HG03103 (cell line): ENCODE data around the gene ATP6V1G1.
"Not testable (repeated sequence)": the region's sequence is repeated elsewhere in the genome, so short reads cannot be mapped to it uniquely, and the experiment has no call there.

Experiments
- ATAC-seq: cut with Tn5 transposase; IDR thresholded peaks from one replicate; pipeline ENCODE4 v1.9.1; 2021; ENCODE audit warnings: low read depth; ENCODE audit not compliant: unreplicated experiment

The ATP6V1G1 gene

DNA sequence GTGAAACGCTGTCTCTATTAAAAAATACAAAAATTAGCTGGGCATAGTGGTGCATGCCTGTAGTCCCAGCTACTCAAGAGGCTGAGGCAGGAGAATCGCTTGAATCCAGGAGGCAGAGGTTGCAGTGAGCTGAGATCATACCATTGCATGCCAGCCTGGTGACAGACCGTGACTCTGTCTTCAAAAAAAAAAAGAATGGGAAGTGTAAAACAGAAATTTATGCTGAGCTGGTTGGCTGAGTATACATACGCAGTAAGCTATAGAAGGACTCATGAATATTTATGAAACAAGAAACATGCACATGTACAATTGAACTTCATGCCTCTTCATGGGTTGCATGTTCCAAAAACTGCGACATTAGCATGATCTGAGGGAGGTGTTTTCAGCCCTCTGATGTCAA, 10.8 kb upstream of the ATP6V1G1 start:
- ATAC-seq = not testable (repeated sequence)

DNA sequence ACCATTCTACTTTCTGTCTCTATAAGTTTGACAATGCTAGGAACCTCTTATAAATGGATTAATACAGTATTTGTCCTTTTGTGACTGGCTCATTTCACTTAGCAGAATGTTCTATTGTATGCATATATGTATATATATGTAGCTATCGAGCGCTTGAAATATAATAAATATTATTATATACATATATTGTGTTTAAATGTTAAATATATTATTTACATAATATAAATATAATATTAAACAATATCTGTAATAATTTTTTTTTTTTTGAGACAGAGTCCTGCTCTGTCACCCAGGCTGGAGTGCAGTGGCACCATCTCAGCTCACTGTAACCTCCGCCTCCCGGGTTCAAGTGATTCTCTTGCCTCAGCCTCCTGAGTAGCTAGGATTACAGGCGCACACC, 9.4 kb upstream of the ATP6V1G1 start:
- ATAC-seq = not testable (repeated sequence)

DNA sequence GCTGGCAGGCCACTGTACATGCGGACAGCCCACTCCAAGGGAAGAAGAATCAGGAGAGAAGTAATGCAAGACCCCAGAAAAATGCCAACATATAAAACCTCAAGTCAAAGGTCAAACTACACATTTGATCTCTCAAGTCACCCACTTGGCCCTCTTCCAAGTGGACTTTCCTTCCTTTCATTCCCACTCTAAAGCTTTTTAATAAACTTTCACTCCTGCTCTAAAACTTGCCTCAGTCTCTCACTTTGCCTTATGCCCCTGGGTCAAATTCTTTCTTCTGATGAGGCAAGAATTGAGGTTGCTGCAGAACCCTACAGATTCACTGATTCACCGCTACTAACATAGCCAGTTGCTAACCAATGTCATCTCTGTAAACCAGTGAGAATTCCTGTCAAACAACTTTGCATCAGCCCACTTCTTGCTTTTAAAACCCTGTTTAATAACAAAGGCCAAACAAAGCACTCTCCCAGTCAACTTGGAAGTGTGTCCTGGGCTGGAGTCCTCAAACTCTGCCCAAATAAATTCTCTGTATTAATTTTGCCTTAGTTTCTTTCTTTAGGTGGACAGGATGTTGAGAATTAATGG, 6.9 kb upstream of the ATP6V1G1 start:
- ATAC-seq = no peak

DNA sequence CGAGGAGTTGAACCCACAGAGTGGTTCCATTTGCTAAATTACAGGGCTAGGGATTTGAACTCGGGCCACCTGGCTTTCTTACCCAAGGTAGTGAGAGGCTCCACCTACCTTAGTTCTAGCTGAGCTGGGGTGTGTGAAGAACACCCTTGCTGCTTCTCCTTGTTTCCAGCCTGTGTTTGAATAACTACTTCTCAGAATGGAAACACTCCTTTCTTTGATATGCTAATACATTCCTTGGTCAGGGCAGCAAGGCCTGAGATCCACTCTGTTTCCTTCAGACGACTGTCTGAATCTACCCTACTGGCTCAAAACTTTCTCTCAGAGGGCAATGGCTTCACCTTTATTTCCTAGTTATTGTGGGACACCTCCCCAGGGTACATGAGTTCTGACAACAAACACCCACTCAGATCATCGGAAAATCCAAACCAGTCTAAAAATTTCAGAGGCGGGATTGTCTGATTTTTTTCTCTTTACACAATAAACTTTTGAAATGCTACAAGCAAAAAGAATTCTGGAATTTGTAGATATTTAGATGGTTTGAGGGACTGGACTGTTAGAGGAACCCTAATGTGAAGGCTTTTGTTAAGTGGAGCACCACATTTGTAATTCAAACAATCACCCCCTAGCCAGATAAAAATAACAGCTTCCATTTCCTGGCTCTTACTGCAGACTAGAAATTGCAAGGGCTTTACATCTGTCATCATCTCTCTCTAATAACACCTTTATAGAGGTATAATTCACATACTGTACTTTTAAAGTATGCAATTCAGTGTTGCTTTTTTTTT, 4.0 kb upstream of the ATP6V1G1 start:
- ATAC-seq = no peak

DNA sequence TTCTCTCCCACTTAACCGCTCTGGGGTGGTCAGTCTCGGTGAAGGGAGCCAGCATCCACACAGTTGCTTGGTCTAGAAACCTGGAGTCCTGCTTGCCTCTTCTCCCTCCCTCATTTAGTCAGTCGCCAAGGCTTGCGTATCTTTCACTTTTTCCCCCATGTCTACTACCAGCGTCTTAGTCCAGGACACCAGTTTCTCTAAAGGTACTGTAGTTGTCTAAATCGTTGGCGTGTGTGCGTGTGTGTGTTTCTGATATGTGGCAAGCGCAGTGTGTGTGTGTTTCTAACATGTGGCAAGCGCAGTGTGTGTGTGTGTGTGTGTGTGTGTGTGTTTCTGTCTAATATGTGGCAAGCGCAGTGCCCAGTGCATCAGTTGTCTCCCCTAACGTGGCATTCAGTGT, 641 bp downstream of the ATP6V1G1 start:
- ATAC-seq = no peak

DNA sequence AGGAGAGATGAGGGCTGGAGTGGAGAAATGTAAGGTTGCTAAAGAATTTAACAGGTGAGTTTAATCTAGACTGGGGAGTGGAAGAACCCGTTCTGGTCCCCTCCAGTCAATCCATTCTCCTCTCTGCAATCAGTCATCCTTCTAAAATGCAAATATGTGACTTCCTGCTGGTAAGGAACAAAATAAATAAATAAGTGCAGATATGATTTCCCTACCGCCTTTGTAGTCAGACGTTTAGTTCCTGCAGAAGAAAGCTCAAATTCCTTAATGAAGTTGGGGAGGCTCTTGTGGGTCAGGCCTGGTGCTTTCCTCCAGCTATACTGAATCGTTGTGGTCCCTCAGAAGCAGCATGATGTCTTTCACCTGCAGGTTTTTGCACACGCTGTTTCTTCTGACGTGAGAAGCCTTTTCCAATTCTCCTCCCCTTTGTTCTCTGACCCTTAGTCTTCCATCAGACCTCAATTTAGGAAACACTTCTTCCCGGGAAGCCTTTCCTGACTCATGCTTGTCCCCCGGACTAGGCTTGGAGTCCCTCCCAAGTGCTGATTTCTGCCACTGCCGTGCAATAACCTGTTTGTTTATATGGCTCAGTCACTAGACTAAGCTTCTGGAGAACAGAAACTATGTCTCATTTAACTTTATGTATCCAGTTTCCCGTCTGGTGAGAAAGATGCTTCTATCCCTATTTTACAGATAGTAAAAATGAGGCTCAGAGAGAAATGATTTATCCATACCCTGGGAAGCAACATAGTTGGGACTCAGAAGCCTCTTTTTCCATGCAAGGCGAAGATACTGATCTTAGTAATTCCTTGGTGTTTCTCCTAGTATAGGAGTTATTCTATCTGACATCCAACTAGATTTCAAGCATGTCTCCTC, 1.3 kb downstream of the ATP6V1G1 start:
- no peak for ATAC-seq

DNA sequence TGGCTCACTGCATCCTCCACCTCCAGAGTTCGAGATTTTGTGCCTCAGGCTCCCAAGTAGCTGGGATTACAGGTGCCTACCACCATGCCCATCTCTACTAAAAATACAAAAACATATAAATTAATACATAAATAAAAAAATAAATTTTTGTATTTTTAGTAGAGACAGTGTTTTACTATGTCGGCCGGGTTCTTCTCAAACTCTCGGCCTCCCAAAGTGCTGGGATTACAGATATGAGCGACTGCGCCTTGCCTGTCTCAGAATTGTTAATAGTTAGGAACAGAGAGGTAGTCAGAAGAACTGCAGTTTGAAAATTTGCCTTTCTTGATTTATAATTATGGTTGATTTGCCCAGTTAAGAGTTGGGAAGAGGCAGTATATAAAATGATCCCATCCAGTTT, 2.8 kb downstream of the ATP6V1G1 start:
- no peak for ATAC-seq

DNA sequence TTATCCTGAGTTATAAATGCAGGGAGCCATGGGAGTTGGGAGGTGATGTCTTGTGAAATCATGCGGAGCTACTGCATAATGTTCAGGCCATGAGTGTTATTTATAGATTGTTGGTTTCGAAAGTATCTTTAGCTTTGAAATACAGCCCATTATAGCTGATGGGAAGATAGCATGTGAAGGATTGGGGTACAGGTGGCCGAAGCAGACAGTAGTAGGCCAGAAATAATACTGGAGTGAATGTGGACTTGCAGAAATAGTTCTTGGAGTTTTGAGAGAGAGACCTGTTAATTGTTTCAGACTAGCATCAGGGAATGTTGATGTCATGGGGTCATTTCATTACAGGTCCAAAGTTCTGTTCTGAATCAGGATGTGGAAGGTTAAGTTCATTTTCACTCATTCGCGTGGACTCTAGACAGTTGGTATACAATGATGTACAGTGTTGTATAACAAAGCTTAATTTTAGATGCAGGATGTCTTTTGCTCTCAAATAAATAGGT, 3.8 kb downstream of the ATP6V1G1 start:
- no peak for ATAC-seq

DNA sequence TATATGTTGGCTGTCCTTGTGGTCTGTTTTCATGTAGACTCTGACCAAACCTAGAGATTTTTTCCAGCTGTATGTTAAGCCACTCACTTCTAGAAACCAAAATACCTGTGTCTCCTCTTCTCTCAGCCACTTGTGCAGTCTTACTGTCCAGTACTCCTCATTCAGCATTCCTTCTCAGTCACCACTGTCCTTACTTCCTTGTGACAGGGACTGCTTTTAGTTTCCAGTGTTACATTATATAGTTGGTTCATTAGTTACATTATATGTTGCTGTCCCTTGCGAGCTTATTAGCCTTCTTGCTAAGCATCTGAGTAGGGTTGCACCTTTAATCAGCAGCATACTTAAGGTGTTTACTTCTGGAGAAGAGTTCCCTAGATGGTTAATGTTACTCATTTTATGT, 4.3 kb downstream of the ATP6V1G1 start:
- no peak for ATAC-seq

DNA sequence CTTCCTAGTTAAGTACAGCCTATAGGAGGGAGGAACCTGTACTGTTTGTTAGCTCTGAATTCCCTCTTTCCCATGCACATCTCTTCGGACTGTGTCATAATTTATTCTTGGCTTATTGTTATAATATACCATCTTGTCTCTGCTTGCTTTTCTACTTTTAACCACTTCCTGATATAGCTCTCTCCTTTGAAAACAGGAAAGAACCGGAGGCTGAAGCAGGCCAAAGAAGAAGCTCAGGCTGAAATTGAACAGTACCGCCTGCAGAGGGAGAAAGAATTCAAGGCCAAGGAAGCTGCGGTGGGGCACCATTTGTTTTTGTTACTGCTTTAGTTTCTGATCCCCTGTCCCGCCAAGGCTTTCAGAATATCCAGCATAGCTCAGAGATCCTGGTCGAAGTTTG, 4.8 kb downstream of the ATP6V1G1 start:
- ATAC-seq = no peak

DNA sequence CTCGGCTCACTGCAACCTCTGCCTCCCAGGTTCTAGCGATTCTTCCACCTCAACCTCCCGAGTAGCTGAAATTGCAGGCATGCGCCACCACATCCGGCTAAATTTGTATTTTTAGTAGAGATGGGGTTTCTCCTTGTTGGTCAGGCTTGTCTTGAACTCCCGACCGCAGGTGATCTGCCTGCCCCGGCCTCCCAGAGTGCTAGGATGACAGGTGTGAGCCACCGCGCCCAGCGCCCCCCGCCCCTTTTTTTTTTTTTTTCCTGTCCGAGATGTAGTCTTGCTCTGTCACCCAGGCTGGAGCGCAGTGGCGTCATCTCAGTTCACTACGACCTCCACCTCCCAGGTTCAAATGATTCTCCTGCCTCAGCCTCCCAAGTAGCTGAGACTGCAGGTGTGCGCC, 6.6 kb downstream of the ATP6V1G1 start:
- ATAC-seq = no peak

DNA sequence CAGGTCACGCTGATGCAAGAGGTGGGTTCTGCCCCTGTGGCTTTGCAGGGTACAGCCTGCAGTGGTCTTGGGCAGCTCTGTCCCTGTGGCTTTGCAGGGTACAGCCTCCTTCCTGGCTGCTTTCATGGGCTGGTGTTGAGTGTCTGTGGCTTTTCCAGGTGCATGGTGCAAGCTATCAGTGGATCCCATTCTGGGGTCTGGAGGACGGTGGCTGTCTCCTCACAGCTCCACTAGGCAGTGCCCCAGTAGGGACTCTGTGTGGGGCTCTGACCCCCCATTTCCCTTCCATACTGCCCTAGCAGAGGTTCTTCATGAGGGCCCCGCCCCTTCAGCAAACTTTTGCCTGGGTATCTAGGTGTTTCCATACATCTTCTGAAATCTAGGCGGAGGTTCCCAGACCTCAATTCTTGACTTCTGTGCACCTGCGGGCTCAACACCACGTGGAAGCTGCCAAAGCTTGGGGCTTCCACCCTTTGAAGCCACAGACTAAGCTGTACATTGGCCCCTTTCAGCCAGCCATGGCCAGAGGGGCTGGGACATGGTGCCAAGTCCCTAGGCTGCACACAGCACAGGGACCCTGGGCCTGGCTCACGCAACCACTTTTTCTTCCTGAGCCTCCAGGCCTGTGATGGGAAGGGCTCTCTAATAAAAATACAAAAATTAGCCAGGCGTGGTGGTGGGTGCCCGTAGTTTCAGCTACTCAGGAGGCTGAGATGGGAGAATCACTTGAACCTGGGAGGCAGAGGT, 13.1 kb downstream of the ATP6V1G1 start:
- ATAC-seq = not testable (repeated sequence)

DNA sequence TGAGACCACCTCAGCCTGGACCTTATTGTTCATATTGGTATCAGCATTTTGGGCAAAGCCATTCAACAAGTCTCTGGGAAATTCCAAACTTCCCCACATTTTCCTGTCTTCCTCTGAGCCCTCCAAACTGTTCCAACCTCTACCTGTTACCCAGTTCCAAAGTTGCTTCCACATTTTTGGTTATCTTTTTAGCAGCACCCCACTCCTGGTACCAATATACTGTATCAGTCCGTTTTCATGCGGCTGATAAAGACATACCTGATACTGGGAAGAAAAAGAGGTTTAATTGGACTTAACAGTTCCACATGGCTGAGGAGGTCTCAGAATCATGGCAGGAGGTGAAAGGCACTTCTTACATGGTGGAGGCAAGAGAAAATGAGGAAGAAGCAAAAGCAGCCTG, 14.2 kb downstream of the ATP6V1G1 start:
- not testable (repeated sequence) for ATAC-seq

DNA sequence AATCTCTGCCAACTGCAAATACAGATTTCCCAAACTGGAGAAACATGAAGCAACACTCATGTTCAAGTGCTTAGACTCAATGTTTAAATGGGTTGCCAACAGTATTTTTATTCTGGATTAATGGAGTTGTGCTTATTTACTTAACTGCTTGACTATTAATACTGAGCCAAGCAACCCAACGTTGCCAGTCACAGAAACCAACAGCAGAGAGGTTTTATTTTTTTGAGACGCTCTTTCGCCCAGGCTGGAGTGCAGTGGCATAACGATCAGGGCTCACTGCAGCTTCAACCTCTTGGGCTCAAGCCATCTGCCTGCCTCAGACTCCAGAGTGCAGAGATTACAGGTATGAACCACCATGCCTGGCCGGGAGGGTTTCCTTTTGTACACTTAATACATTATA, 15.1 kb downstream of the ATP6V1G1 start:
- ATAC-seq = no peak

DNA sequence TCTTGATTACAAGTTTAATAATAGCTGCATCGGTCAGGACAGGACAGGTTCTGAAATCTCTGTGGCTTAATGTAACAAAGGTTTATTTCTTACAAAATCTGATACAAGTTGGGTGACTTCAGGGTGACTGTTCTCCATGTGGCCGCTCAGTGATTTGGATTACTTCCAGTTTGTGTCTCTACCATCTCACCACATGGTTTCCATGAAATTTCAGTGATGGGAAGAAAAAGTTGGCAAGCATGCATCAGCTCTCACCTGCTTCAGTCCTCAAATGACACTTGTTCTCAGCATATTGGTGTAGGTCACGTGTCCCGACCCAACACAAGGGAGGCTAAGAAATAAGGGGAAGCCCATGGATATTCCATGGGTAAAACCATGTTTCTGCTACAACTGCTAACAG, 15.7 kb downstream of the ATP6V1G1 start:
- ATAC-seq = no peak

DNA sequence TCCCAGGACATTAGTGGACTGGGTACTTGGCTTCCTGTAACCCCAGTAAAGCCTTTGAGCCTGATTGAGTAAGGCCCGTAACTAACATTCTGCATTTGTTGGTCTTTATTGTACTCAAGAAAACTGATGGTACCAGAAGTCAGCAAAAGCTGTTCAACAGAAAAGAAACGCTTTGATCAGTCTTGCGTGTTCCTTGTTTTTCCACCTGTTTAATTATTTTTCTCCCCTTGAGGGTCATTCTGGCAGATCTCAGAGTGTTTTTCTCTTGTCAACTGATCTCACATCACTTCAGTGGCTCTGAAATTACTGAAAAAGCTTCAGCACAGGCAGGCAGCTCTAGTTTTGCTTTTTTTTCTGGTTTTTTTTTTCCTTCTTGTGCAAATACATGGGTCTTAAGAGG, 17.4 kb downstream of the ATP6V1G1 start:
- ATAC-seq = no peak

DNA sequence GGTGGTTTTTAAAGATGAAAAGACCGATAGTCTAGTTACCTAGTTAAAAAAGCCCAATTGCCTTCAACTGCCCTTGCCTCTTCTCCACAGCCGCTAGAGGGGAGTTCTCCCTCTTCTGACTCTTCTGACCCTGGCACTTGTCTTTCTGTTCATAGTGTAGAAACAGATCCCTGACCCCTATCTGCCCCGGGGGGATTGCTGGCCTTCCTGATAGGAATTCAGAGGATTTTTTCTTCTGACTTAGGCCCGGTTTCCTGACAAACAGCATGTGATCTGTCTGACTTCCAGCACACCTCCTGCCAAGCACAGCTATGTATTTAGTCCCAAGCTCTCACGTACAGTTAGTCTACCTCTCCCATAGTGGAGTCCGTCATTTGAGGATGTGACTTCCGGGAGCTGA, 18.5 kb downstream of the ATP6V1G1 start:
- no peak for ATAC-seq

DNA sequence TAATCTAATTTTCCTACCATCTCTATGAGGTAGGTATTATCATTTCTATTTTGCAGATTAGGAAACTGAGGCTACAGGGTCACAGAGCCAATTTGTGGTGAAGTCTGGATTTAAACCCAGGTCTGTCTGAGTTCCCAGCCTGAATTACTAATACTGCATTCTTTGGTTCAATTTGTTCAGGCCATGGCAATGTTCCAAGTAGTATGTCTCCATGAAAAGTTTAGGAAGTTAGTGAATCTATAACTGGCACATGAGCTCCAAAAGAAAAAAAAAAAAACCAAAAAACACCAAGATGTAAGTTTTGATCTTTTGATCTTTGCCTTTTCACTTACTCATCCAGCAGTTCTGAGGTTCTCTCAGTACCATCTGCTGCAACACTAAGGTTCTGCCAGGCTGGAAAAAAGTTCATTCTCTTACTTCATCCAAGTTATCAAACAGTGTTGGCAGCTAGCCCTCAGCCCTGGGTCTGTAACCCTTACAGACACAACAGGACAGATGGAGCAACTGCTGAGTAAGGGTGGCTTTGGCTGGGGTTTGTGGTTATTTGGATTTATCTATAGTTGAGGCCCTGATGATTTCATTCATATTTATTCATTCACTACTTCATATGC, 19.1 kb downstream of the ATP6V1G1 start:
- no peak for ATAC-seq

DNA sequence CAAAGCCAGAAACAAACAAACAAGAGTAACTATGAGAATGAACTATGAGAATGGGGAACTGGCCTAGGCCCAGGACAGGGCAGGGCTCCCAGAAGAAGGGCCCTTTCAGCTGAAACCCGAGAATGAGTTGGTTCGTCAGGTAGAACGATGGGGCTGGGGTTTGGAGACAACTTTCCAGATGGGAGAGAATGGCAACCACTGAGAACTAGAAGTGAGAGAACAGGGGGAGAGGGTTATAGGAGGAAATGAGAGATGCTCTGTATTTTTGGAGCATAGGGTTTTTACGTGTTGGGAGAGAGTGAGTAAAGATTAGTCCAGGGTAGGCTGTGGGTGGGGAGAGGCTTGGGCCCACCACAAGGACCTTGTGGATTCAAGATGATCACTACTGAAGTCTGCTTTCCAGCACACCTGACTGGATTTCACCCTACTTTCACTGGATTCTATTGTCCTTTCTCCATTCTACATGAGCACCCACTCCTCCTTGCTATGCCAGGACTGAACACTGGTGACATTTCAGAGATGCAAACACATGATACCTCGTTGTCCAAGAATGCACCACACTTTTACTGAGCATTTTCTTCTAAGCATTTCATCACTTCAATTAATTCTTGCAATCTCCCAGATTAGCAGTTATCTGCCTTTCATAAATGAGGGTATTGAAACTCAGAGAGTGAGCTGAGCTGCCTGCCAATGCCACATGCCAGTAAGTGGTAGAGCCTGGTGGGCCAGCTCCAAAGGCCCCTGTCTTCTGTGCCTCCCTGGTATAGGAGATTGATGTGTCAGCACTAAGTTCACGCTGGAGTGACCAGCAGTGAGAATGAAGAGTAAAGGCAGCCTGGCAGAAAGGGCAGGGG, 20.3 kb downstream of the ATP6V1G1 start:
- peak; percentile 39 for ATAC-seq

DNA sequence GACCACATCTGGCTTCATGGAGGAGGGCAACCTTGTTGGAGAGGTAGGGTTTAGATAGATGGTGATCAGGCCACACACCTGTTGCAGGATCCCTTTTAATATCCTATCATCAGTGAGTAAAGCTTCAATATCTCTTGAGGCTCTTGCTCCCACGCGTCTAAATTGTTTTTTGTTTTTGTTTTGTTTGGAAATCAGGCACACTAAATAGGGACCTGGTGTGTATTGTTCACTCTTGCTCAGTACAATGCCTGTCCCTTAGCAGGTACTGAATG, 20.9 kb downstream of the ATP6V1G1 start:
- no peak for ATAC-seq
